BLaER1 treated with 17β-estradiol and CSF1 and Interleukin-3, amounts not matched to agents 10 nM and 100 nM (cell line): ENCODE data around the gene XRCC5.

Source experiments
- H3K27ac ChIP-seq, 11 experiments: shearing (Covaris generic); formaldehyde crosslinking; 2 replicates each; pipeline ENCODE4 v1.8.1; 2022
- H3K27me3 ChIP-seq, 11 experiments: shearing (Covaris generic); formaldehyde crosslinking; 2 replicates each; pipeline ENCODE4 v1.8.1; 2022
- H3K36me3 ChIP-seq, 11 experiments: shearing (Covaris generic); formaldehyde crosslinking; 2 replicates each; pipeline ENCODE4 v1.8.1; 2022
- H3K4me1 ChIP-seq, 10 experiments: shearing (Covaris generic); formaldehyde crosslinking; 2 replicates each; pipeline ENCODE4 v1.8.1; 2022
- H3K4me2 ChIP-seq, 11 experiments: shearing (Covaris generic); formaldehyde crosslinking; 2 replicates each; pipeline ENCODE4 v1.8.1; 2022
- H3K4me3 ChIP-seq, 10 experiments: shearing (Covaris generic); formaldehyde crosslinking; 2 replicates each; pipeline ENCODE4 v1.8.1; 2022
- H3K9ac ChIP-seq, 11 experiments: shearing (Covaris generic); formaldehyde crosslinking; 2 replicates each; pipeline ENCODE4 v1.8.1; 2022
- H3K9me3 ChIP-seq, 11 experiments: shearing (Covaris generic); formaldehyde crosslinking; replicated peaks in 1 of 11; 2 replicates each; pipeline ENCODE4 v1.8.1; 2022
- H4K20me1 ChIP-seq, 11 experiments: shearing (Covaris generic); formaldehyde crosslinking; 2 replicates each; pipeline ENCODE4 v1.8.1; 2022
- Cebpa-rat ChIP-seq, 11 experiments: shearing (Covaris generic); IDR thresholded peaks; 2 replicates each; pipeline ENCODE4 v1.8.1; 2022

Gene XRCC5

DNA sequence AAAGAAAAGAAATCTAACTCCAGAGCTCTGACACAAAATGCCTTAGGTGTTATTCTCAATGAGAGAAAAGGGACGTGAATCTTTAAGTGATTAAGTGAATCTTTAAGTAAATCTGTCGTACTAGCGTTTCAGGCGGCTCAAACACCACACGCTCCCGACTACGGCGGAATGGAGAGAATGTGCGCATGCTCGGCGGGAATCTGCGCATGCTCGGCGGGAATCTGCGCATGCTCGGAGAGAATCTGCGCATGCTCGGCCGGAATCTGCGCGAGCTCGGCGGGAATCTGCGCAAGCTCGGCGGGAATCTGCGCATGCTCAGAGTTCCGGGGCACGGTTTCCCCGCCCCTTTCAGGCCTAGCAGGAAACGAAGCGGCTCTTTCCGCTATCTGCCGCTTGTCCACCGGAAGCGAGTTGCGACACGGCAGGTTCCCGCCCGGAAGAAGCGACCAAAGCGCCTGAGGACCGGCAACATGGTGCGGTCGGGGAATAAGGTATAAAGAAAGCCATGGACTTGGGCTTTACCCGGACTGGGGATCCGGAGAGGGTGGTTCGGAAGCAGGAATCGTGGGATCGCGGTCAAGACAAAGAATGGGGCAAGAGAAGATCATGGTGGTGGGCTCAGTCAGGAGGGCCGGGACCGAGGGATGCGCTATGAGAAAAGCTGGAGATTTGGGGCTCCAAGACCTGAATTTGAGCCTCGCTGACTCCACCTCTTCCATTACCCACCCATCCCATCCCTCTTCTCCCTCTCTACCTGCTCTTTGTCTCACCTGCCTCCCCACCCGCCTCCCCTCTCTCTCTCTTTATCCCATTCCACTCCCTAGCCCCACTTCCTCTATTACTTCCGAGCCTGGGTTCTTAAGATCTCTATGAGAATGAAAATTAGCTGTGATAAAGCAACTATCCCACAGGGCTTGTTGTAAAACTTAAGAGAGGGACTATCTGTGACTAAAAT lies at the start of gene XRCC5:
XRCC5 (plus strand) TSS at position 382 of the 955 bp plus-strand sequence; CDS start at position 471, 89 bp downstream.
- Histone ChIP-seq H3K4me3 (peak within 1 kb of the TSS; percentile 72 to 93 (median 85)), H3K27me3 (no peaks in the 10 kb centered on the region), H3K4me1 (peaks cover 39 to 47% (median 44%) of the 10 kb centered on the region in 10 experiments), H3K36me3 (peaks cover 37 to 41% (median 39%) of the 10 kb centered on the region in 11 experiments), H4K20me1 (peaks cover 13 to 41% (median 37%) of the 10 kb centered on the region in 11 experiments; a peak in 19 of 22 replicates), H3K9ac (peak within 1 kb of the TSS; percentile 92 to 100 (median 98)), H3K27ac (peak within 1 kb of the TSS; percentile 87 to 99 (median 99)), H3K9me3 (no peaks in the 10 kb centered on the region), H3K4me2 (peak within 1 kb of the TSS; percentile 70 to 99 (median 84))
- peak; percentile 67 to 97 (median 89); a peak in 21 of 22 replicates for TF ChIP-seq Cebpa-rat (IDR thresholded peaks at IDR 0.05)

DNA sequence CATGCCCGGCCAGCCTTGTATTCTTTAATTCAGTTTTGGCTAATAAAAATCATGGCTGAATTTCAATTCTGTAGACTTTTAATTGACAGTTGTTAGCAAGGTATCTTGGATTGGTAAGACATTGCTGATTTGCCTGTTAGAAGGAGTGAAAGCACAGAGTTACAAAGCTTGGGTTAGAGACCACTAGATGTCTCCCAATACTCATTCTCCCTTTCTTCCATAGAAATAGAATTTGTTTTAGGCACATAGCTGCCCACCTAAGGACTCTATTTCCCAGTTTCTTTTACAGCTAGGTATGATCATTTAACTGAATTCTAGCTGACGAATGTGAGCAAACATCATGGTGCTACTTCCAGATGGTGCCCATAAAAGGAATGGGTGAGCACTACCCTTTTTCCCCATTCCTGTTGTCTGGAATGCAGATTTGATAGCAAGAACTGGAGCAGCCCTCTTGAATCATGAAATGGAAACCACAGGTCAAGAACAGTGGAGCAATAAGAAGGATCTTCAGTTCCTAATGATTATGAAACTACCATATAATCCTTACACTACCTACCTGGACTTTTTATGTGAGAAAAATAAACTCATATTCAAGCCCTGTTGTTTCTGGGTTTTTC lies 45.0 kb upstream of the XRCC5 start:
- Histone ChIP-seq H4K20me1 (no peaks in the 10 kb centered on the region), H3K4me2 (no peak overlapping the region), H3K4me3 (no peak overlapping the region), H3K27ac (no peak overlapping the region), H3K36me3 (no peaks in the 10 kb centered on the region), H3K4me1 (no peaks in the 10 kb centered on the region), H3K27me3 (no peaks in the 10 kb centered on the region), H3K9me3 (no peaks in the 10 kb centered on the region), H3K9ac (no peak overlapping the region)
- no peak for TF ChIP-seq Cebpa-rat (IDR thresholded peaks at IDR 0.05)

DNA sequence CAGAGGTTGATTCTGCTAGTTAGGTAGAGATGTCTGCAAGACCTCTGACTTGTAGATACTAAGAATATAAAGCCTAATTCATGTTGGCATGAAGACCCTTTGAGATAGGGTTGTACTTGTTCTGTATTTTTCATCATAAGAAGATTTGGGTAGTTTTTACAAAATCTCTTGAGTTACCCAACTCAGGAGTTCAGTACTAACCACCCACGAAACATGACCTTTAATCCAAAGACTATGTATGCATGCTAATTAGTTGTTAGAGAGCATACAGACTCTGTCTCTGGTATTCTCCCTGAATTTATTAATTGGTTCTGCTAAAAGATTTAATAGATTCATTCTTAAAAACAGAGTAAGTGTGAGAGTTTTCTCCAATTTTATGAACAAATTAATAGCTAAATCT lies 44.5 kb upstream of the XRCC5 start:
- Histone ChIP-seq H3K9ac (no peak overlapping the region), H3K4me2 (no peak overlapping the region), H4K20me1 (no peaks in the 10 kb centered on the region), H3K27ac (no peak overlapping the region), H3K4me3 (no peak overlapping the region), H3K27me3 (no peaks in the 10 kb centered on the region), H3K4me1 (no peaks in the 10 kb centered on the region), H3K36me3 (no peaks in the 10 kb centered on the region), H3K9me3 (no peaks in the 10 kb centered on the region)
- TF ChIP-seq Cebpa-rat (IDR thresholded peaks at IDR 0.05), result no peak

DNA sequence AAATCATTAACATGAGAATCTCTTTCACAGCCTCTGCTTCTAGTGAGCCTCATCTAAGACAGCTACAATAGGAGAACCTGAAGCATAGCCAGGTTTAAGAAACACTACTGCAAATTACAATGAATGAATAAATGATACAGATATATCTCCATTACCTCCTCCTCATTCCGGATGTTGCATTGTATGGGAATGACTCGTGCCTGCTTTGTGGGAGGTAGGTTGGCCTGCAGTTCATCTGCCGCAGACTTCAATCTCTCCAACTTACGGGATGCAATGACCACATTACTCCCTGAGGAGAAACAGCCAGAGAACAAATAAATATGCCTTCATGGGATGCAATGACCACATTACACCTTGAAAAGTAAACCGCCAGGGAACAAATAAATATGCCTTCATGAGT lies 42.9 kb upstream of the XRCC5 start:
- TF ChIP-seq Cebpa-rat (IDR thresholded peaks at IDR 0.05), result no peak
- Histone ChIP-seq H3K27ac (no peak overlapping the region), H3K27me3 (no peaks in the 10 kb centered on the region), H3K36me3 (no peaks in the 10 kb centered on the region), H3K9me3 (no peaks in the 10 kb centered on the region), H3K4me2 (no peak overlapping the region), H3K9ac (no peak overlapping the region), H4K20me1 (no peaks in the 10 kb centered on the region), H3K4me3 (no peak overlapping the region), H3K4me1 (no peaks in the 10 kb centered on the region)

DNA sequence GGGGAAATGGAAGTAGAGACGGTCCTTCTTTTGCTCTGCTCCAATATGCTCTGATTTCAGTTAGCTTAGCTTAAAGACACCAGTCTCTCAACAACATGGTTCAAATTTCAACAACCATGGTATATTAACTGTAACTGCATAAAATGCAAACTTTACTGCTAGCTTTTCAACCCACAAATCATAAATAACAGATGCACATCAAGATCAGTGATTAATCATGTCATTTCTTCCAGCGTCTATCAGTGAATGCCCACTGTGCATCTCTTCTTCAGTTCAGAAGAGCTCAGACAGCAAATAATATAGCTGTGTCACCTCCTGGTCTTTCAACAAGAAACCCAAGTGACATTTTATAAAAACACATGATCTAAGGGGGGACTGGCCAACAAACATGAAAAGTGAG lies 40.1 kb upstream of the XRCC5 start:
- no peaks in the 10 kb centered on the region for H3K27me3 ChIP-seq
- no peak for TF ChIP-seq Cebpa-rat (IDR thresholded peaks at IDR 0.05)
- no peaks in the 10 kb centered on the region for H3K36me3 ChIP-seq
- H4K20me1 ChIP-seq, result no peaks in the 10 kb centered on the region
- no peak overlapping the region for H3K4me3 ChIP-seq
- H3K9me3 ChIP-seq, result peaks cover 0 to 3% (median 0%) of the 10 kb centered on the region in 11 experiments; a peak in 1 of 22 replicates
- no peak overlapping the region for H3K4me2 ChIP-seq
- H3K27ac ChIP-seq, result no peak overlapping the region
- H3K4me1 ChIP-seq, result peaks cover 0 to 4% (median 2%) of the 10 kb centered on the region in 10 experiments; a peak in 8 of 20 replicates
- no peak overlapping the region for H3K9ac ChIP-seq

GRCh38 chr2:216070195-216070594 lies 39.0 kb upstream of the XRCC5 start:
- Histone ChIP-seq H3K9ac (no peak overlapping the region), H3K9me3 (peaks cover 0 to 3% (median 0%) of the 10 kb centered on the region in 11 experiments; a peak in 1 of 22 replicates), H3K27me3 (no peaks in the 10 kb centered on the region), H3K27ac (no peak overlapping the region), H3K4me2 (no peak overlapping the region), H4K20me1 (no peaks in the 10 kb centered on the region), H3K4me1 (peaks cover 0 to 11% (median 6%) of the 10 kb centered on the region in 10 experiments; a peak in 8 of 20 replicates), H3K36me3 (no peaks in the 10 kb centered on the region), H3K4me3 (no peak overlapping the region)
- no peak for TF ChIP-seq Cebpa-rat (IDR thresholded peaks at IDR 0.05)

DNA sequence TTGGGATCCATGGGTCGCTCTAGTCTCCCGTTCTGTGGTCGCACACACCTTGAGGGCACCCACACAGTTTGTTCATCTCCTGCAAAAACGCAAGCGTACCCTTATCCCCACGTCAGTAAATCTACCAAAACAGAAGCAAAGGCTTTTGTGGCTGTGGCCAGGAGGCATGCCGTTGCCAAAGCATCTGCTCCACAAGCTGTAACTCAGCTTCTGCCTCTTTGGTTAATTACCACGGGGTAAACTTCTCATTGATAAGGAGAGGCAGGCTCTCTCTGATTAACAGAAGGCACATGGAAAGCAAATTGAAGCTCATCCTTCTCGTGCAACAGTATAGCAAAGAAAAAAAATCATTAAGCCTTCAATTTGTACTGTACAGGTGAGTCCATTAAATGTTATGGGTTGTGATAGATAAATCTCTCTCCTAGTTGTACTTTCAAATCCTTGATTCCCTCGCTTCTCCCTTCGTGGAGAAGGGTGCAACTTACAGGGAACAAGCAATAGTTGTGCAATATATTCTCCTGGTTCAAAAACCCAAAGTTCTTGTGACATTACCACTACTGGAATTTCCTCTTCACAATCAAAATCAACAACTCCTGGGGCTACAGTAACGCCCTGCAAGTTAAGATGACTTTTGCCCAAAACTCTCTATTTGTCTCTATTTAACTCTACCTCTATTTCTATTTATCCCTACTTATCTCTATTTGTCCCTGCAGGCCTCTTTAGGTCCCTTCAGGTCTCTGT lies 37.9 kb upstream of the XRCC5 start:
- Histone ChIP-seq H3K4me2 (no peak overlapping the region), H3K27ac (no peak overlapping the region), H3K27me3 (no peaks in the 10 kb centered on the region), H4K20me1 (no peaks in the 10 kb centered on the region), H3K9ac (no peak overlapping the region), H3K36me3 (no peaks in the 10 kb centered on the region), H3K4me1 (peaks cover 0 to 11% (median 6%) of the 10 kb centered on the region in 10 experiments; a peak in 8 of 20 replicates), H3K4me3 (no peak overlapping the region), H3K9me3 (peaks cover 0 to 3% (median 0%) of the 10 kb centered on the region in 11 experiments; a peak in 1 of 22 replicates)
- TF ChIP-seq Cebpa-rat (IDR thresholded peaks at IDR 0.05), result peak in 4 of 11 experiments; percentile 13 to 54 (median 23); a peak in 5 of 22 replicates

- Histone ChIP-seq H3K27me3 (no peaks in the 10 kb centered on the region), H3K9me3 (peaks cover 0 to 3% (median 0%) of the 10 kb centered on the region in 11 experiments; a peak in 1 of 22 replicates), H3K27ac (no peak overlapping the region), H3K4me2 (no peak overlapping the region), H3K9ac (no peak overlapping the region), H3K4me3 (no peak overlapping the region), H4K20me1 (no peaks in the 10 kb centered on the region), H3K36me3 (no peaks in the 10 kb centered on the region), H3K4me1 (peaks cover 0 to 11% (median 6%) of the 10 kb centered on the region in 10 experiments; a peak in 8 of 20 replicates)
- TF ChIP-seq Cebpa-rat (IDR thresholded peaks at IDR 0.05), result no peak
Observed at GRCh38 chr2:216072473-216072872, 36.7 kb upstream of the XRCC5 start.
